ENCODE data around the gene DMD. TPM values are rescaled to one million over a fixed set of nuclear protein-coding genes. Genes with fewer than 3 reads are reported as not detected.

The DMD gene
- total and polyA plus RNA-seq, 8 donors, result 6.8 to 117 (median 44.2) TPM

DNA sequence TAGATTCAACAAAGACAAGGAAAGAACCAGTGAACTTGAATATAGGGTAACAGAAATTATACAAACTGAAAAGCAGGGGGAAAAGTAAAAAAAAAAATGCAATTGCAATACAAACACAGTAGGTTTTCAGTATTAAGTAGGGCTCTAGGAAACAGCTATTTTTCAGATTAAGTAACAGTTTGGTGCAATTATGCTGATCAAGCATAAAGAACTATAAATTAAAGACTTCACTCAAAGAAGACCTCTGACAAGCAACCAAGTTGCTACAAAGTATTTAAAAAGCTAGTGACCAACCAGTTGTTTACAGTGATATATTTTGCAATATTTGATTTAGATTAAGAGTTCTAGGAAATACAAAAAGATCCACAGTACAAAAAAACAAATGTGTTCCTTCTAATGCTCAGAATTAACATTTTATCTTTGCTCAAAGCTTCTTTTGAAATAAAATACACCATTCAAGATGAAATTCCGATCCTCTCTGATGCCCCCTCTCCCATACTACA is 1908.7 kb downstream of the DMD start:
- 43 to 94% (median 77%) methylated on average over 1 of the region's 1 CpG for WGBS, 5 donors
- no peaks in the 10 kb centered on the region for H3K9me3 ChIP-seq
- no peaks in the 10 kb centered on the region for H3K27me3 ChIP-seq
- intact Hi-C loops (cut with DNase I; ENCODE audit: low total_unique reads), result no loop called here
- no peak overlapping the region for H3K4me3 ChIP-seq
- H3K27ac ChIP-seq, result no peak overlapping the region
- TF ChIP-seq, protein P1, sequence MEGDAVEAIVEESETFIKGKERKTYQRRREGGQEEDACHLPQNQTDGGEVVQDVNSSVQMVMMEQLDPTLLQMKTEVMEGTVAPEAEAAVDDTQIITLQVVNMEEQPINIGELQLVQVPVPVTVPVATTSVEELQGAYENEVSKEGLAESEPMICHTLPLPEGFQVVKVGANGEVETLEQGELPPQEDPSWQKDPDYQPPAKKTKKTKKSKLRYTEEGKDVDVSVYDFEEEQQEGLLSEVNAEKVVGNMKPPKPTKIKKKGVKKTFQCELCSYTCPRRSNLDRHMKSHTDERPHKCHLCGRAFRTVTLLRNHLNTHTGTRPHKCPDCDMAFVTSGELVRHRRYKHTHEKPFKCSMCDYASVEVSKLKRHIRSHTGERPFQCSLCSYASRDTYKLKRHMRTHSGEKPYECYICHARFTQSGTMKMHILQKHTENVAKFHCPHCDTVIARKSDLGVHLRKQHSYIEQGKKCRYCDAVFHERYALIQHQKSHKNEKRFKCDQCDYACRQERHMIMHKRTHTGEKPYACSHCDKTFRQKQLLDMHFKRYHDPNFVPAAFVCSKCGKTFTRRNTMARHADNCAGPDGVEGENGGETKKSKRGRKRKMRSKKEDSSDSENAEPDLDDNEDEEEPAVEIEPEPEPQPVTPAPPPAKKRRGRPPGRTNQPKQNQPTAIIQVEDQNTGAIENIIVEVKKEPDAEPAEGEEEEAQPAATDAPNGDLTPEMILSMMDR (IDR thresholded peaks at IDR 0.05), result no peak
- TF ChIP-seq POLR2A (IDR thresholded peaks at IDR 0.05) (no peak), EP300 (IDR thresholded peaks at IDR 0.05) (no peak)
- H3K4me1 ChIP-seq, result no peaks in the 10 kb centered on the region
- no peaks in the 10 kb centered on the region for H3K36me3 ChIP-seq
- DNase-seq, result no peak

DNA sequence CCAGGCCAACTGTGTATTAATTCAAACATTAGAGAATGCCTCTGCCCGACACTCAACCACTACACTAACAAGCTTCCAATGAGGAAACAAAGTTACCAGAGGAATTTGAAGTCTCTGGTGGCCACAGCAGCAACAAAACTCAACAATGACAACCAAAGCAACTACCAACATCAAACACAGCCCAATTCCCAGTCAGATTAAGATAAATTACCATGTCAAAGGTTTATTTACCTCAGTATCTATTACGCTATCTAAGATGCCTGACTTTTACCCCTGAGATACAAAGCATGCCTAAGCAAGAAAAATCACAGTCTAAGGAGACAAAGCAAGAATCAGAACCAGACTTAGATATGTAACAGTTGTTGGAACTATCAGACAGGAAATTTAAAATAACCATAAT is 1909.4 kb downstream of the DMD start:
- Histone ChIP-seq H3K9me3 (no peaks in the 10 kb centered on the region), H3K4me3 (no peak overlapping the region), H3K27ac (no peak overlapping the region), H3K27me3 (no peaks in the 10 kb centered on the region), H3K4me1 (no peaks in the 10 kb centered on the region), H3K36me3 (no peaks in the 10 kb centered on the region)
- no peak for DNase-seq
- intact Hi-C loops (cut with DNase I; ENCODE audit: low total_unique reads), result no loop called here
- WGBS, 5 donors, result 53 to 88% (median 73%) methylated on average over 2 of the region's 2 CpGs
- no peak for TF ChIP-seq POLR2A (IDR thresholded peaks at IDR 0.05)
- TF ChIP-seq, protein P1 (IDR thresholded peaks at IDR 0.05), result no peak
- no peak for TF ChIP-seq EP300 (IDR thresholded peaks at IDR 0.05)
- TF ChIP-seq POLR2AphosphoS5 (IDR thresholded peaks at IDR 0.05), result no peak

DNA sequence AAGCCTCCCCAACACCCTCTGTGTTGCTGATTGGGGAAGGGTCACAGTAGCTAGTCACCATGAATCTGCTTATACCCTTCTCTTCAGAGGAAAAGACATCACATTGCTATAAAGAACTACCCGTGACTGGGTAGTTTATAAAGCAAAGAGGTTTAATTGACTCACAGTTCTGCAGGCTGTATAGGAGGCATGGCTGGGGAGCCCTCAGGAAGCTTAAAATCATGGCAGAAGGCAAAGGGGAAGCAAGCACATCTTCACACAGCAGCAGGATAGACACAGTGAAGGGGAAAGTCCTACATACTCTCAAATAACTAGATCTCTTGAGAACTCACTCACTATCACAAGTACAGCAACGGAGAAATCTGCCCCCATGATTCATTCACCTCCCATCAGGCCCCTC is 1910.1 kb downstream of the DMD start:
- H3K4me3 ChIP-seq, result no peak overlapping the region
- no peak overlapping the region for H3K27ac ChIP-seq
- no peaks in the 10 kb centered on the region for H3K36me3 ChIP-seq
- H3K27me3 ChIP-seq, result no peaks in the 10 kb centered on the region
- TF ChIP-seq, protein P1 (IDR thresholded peaks at IDR 0.05), result no peak
- TF ChIP-seq POLR2AphosphoS5 (IDR thresholded peaks at IDR 0.05), result no peak
- TF ChIP-seq EP300 (IDR thresholded peaks at IDR 0.05), result no peak
- no peak for TF ChIP-seq POLR2A (IDR thresholded peaks at IDR 0.05)
- 57 to 94% (median 72%) methylated on average over 2 of the region's 2 CpGs for WGBS, 5 donors
- no peak for DNase-seq
- intact Hi-C loops (cut with DNase I; ENCODE audit: low total_unique reads), result no loop called here
- H3K9me3 ChIP-seq, result no peaks in the 10 kb centered on the region
- no peaks in the 10 kb centered on the region for H3K4me1 ChIP-seq

GRCh38 chrX:31298916-31299315 is 1912.4 kb downstream of the DMD start:
- intact Hi-C loops (cut with DNase I; ENCODE audit: low total_unique reads), result no loop called here
- no peak for TF ChIP-seq POLR2AphosphoS5 (IDR thresholded peaks at IDR 0.05)
- no peak for TF ChIP-seq POLR2A (IDR thresholded peaks at IDR 0.05)
- TF ChIP-seq EP300 (IDR thresholded peaks at IDR 0.05), result no peak
- DNase-seq, result no peak
- Histone ChIP-seq H3K27me3 (no peaks in the 10 kb centered on the region), H3K4me3 (no peak overlapping the region), H3K36me3 (no peaks in the 10 kb centered on the region), H3K4me1 (no peaks in the 10 kb centered on the region), H3K27ac (no peak overlapping the region), H3K9me3 (no peaks in the 10 kb centered on the region)
- 57 to 77% (median 66%) methylated on average over 4 of the region's 4 CpGs for WGBS, 5 donors

DNA sequence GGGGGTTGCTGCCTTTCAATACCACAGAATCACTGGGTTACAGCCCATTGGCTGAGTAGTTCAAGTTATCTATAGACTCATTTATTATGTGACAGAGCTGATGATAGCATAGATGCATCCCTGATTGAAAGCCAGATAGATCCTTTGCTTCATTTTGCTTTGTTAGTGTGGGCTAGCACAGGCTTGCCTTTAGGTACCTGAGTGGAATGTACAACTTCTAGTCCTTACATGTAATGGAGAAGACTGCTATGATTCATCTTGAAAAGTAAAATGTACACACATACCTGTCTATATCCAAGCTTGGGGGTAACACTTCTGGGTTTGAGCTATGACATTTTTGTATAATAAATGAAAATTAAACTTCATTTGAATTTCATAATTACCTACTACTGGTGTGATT is 1913.5 kb downstream of the DMD start:
- Histone ChIP-seq H3K9me3 (no peaks in the 10 kb centered on the region), H3K4me3 (no peak overlapping the region), H3K36me3 (no peaks in the 10 kb centered on the region), H3K27me3 (no peaks in the 10 kb centered on the region), H3K27ac (no peak overlapping the region), H3K4me1 (no peaks in the 10 kb centered on the region)
- TF ChIP-seq EP300 (IDR thresholded peaks at IDR 0.05) (no peak), POLR2A (IDR thresholded peaks at IDR 0.05) (no peak), POLR2AphosphoS5 (IDR thresholded peaks at IDR 0.05) (no peak)
- TF ChIP-seq, protein P1 (IDR thresholded peaks at IDR 0.05), result no peak
- DNase-seq, result no peak
- intact Hi-C loops (cut with DNase I; ENCODE audit: low total_unique reads), result no loop called here
